ENCODE data around the gene CHST13.
A peak's percentile ranks its signal among the peaks of the same experiment; 100 is the strongest.

Gene CHST13

GRCh38 chr3:126553284-126554084, 29.5 kb downstream of the CHST13 start:
- FAIRE-seq (no peak), DNase-seq (ENCODE audit: low spot score) (no peak)

GRCh38 chr3:126554560-126555525, 30.9 kb downstream of the CHST13 start:
- DNase-seq (ENCODE audit: low spot score) (no peak), FAIRE-seq (peak; percentile 55)

GRCh38 chr3:126555795-126556636, 32.1 kb downstream of the CHST13 start:
- peak; percentile 23 for FAIRE-seq
- DNase-seq (ENCODE audit: low spot score) = no peak

- DNase-seq (ENCODE audit: low spot score) = no peak
- FAIRE-seq = peak; percentile 98
Measured at GRCh38 chr3:126556637-126557414, 32.9 kb downstream of the CHST13 start.

GRCh38 chr3:126557415-126557745, 33.4 kb downstream of the CHST13 start:
- FAIRE-seq = no peak
- DNase-seq (ENCODE audit: low spot score) = no peak

GRCh38 chr3:126557761-126558160, 33.8 kb downstream of the CHST13 start:
- FAIRE-seq = no peak
- DNase-seq (ENCODE audit: low spot score) = no peak

GRCh38 chr3:126558336-126559071, 34.5 kb downstream of the CHST13 start, which contains the start of gene C3orf22:
Gene C3orf22, minus strand, starts transcription at chr3:126558932. Its CDS starts 5,542 bp downstream, at chr3:126553390.
- DNase-seq (ENCODE audit: low spot score) = no peak
- no peak for FAIRE-seq

GRCh38 chr3:126562737-126563276, 38.9 kb downstream of the CHST13 start:
- DNase-seq (ENCODE audit: low spot score) = no peak
- FAIRE-seq = no peak

GRCh38 chr3:126567696-126568438, 43.9 kb downstream of the CHST13 start:
- FAIRE-seq = peak; percentile 35
- DNase-seq (ENCODE audit: low spot score) = peak; percentile 70

GRCh38 chr3:126568776-126569342, 44.9 kb downstream of the CHST13 start:
- FAIRE-seq (no peak), DNase-seq (ENCODE audit: low spot score) (peak; percentile 9)

GRCh38 chr3:126569390-126569975, 45.5 kb downstream of the CHST13 start:
- FAIRE-seq = peak; percentile 61
- peak; percentile 4 for DNase-seq (ENCODE audit: low spot score)

- DNase-seq (ENCODE audit: low spot score) (peak; percentile 11), FAIRE-seq (peak; percentile 71)
Measured at GRCh38 chr3:126570103-126570541, 46.2 kb downstream of the CHST13 start.

- FAIRE-seq = no peak
- DNase-seq (ENCODE audit: low spot score) = peak; percentile 3
Measured at GRCh38 chr3:126571078-126571477, 47.1 kb downstream of the CHST13 start.

GRCh38 chr3:126573492-126574117, 49.6 kb downstream of the CHST13 start:
- FAIRE-seq (peak; percentile 97), DNase-seq (ENCODE audit: low spot score) (peak; percentile 72)

- DNase-seq (ENCODE audit: low spot score) (peak; percentile 20), FAIRE-seq (peak; percentile 35)
Measured at GRCh38 chr3:126577261-126577660, 53.3 kb downstream of the CHST13 start.

- FAIRE-seq = peak; percentile 69
Measured at GRCh38 chr3:126578702-126579101, 54.7 kb downstream of the CHST13 start.

GRCh38 chr3:126580746-126581145, 56.8 kb downstream of the CHST13 start:
- DNase-seq (ENCODE audit: low spot score) (no peak), FAIRE-seq (no peak)

More at GRCh38 chr3:126578702-126579101, 54.7 kb downstream of the CHST13 start:
- DNase-seq (ENCODE audit: low spot score) = no peak

All from urothelium cell line (cell line).